ENCODE measurements around the gene SEMA5A.
"Not testable (repeated sequence)": the region's sequence is repeated elsewhere in the genome, so short reads cannot be mapped to it uniquely, and the experiment has no call there.

SEMA5A gene

DNA sequence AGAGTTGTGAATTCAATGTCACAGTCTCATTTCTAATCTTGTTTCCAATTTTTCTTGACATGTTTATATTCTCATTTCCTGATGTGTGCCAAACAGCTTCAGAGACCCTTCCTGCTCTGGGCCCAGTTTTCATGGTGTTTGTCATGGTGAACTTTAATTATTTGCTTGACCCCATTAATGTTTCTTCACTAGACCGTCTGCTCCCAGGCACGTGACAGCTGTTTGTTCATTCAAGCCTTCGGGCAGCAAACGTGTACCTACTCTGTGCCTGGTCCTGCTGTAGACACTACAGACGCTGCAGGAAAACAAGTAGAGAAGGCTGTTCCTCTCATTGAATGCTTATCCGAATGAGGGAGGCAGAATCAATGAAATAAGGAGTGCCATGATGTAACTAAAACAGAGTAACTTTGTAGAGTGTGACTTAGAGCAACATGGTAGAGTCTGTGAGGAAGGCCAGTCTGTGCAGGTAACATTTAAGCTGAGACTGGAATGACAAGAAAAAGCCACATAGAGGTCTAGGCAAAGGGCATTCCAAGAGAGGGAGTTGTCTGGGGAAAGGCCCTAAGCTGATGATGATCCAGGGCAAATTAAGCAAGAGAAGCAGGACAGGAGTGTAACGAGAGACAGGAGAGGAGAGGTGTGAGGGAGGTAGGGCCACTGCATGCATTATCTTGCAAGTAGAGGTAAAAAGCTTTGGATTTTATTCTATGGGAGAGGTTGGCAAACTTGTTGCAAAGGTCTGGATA, 191.4 kb downstream of the SEMA5A start:
- H3K4me3 ChIP-seq (ENCODE audit: low read depth, low read length), result no peak overlapping the region
- TF ChIP-seq, protein P1, sequence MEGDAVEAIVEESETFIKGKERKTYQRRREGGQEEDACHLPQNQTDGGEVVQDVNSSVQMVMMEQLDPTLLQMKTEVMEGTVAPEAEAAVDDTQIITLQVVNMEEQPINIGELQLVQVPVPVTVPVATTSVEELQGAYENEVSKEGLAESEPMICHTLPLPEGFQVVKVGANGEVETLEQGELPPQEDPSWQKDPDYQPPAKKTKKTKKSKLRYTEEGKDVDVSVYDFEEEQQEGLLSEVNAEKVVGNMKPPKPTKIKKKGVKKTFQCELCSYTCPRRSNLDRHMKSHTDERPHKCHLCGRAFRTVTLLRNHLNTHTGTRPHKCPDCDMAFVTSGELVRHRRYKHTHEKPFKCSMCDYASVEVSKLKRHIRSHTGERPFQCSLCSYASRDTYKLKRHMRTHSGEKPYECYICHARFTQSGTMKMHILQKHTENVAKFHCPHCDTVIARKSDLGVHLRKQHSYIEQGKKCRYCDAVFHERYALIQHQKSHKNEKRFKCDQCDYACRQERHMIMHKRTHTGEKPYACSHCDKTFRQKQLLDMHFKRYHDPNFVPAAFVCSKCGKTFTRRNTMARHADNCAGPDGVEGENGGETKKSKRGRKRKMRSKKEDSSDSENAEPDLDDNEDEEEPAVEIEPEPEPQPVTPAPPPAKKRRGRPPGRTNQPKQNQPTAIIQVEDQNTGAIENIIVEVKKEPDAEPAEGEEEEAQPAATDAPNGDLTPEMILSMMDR (conservative IDR thresholded peaks at IDR 0.05; ENCODE audit: low read depth, low read length), result no peak
- no peak for DNase-seq (ENCODE audit: low read depth)

DNA sequence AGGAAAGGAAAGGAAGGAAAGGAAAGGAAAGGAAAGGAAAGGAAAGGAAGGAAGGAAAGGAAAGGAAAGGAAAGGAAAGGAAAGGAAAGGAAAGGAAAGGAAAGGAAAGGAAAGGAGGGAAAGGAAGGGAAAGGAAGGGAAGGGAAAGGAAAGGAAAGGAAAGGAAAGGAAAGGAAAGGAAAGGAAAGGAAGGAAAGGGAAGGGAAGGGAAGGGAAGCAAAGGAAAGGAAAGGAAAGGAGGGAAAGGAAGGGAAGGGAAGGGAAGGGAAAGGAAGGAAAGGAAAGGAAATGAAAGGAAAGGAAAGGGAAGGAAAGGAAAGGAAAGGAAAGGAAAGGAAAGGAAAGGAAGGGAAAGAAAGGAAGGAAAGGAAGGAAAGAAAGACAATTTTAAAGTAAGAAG, 192.8 kb downstream of the SEMA5A start:
- not testable (repeated sequence) for DNase-seq (ENCODE audit: low read depth); H3K4me3 ChIP-seq (ENCODE audit: low read depth, low read length)

DNA sequence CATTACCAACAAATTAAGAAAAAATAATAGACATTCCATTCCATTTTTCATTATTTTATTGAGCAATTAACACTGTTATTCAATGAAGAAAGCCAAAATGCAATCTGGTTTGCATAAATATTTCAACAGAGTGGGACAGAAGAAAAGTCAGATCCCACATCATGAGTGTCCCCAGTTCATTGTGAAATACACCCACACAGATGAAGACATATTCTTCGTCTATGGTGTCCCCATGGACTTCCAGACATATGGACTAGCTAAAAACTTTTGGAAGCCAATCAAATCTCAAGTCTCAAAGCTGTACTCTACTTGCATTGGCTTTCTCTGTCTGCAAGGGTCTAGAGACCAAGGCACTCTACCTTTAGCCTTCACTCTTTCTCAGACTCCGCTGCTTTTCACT, 194.3 kb downstream of the SEMA5A start:
- DNase-seq (ENCODE audit: low read depth), result no peak
- TF ChIP-seq, protein P1 (conservative IDR thresholded peaks at IDR 0.05; ENCODE audit: low read depth, low read length), result no peak

DNA sequence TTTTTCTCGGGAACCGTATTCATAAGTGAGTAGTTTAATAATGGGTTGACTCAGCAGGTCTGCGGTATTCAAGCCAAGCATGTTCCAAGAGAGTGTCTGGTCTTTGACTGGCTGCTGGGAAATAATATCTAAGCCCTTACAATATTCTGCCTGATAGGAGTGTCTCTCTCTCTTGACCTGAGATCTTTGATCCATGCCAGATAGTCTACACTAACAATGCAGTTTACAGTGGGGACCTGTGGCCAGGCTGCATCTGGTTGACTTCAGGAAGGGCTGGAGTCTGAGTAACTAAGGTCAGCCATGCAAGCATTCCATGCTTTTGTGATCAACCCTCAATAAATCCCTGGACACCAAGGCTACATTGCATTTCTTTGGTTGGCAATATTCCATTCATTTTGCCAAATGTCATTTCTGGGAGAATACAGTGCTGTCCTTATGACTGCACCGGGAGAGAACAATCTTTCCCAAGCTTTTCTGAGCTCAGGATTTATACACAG, 195.5 kb downstream of the SEMA5A start:
- no peak for DNase-seq (ENCODE audit: low read depth)
- H3K4me3 ChIP-seq (ENCODE audit: low read depth, low read length), result no peak overlapping the region
- TF ChIP-seq, protein P1 (conservative IDR thresholded peaks at IDR 0.05; ENCODE audit: low read depth, low read length), result no peak

More for the DNA sequence above, 194.3 kb downstream of the SEMA5A start:
- H3K4me3 ChIP-seq (ENCODE audit: low read depth, low read length), result no peak overlapping the region

DNA sequence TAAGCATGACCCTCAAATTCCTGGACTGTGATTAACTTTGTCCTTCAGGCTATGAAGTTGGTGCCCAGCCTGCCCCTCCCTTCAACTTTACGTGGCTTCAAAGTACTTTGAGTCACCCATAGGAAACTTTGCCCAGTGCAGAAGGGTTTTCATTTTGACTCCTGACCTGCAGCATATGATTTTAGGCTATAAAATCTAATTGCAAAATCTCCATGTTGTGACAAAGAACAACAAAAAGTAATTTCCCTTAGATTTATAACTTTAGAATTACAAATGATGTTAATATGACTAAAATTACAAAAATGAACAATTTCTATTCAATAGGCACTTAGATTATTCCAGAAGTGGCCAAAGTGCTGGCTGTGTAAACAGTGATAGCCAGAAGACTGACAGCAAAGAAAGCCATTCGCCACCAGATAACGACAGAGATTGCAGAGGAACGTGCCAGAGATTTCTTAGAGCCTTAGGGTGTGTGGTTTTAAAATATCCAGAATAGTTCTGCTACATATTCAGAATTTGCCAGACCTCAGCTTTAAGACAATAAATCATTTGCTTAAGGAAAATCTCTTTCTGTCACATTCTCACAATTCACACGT, 197.4 kb downstream of the SEMA5A start:
- no peak overlapping the region for H3K4me3 ChIP-seq (ENCODE audit: low read depth, low read length)
- TF ChIP-seq, protein P1 (conservative IDR thresholded peaks at IDR 0.05; ENCODE audit: low read depth, low read length), result no peak
- peak; percentile 20 for DNase-seq (ENCODE audit: low read depth)

DNA sequence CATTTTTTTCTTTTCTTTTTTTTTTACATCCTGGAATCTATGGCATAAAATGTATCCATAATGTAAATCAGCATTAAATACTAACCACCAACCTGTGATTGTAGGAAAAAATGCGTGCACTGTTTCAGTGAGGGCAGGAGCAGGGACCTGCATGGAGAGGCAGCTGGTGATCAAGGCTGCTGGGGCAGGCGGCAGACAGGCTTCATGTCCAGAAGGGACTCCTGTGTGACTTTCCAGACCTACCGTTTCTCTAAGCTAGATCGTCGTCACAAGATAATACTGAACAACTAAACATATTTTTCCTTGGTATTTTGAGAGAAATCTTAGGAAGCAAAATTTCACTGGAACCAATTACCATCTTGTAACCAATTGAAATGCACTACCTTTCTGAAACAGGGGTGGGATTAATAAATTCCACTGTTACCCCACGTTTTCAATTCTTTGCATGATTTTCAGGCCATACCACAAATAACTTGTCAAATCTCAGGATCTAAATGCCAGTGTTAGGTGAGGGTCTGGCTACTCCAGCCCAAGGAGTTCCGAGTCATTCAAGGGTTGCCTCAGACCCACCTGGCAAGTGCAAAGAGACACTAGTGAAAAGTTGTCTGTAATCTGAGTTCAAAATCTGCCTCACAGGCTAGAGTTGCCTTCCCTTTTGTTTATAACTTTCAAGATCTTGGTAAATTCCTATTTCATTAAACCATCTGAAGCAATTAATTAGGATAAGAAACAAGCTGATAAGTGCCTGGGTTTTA, 198.2 kb downstream of the SEMA5A start:
- DNase-seq (ENCODE audit: low read depth), result no peak
- no peak overlapping the region for H3K4me3 ChIP-seq (ENCODE audit: low read depth, low read length)
- TF ChIP-seq, protein P1 (conservative IDR thresholded peaks at IDR 0.05; ENCODE audit: low read depth, low read length), result no peak

DNA sequence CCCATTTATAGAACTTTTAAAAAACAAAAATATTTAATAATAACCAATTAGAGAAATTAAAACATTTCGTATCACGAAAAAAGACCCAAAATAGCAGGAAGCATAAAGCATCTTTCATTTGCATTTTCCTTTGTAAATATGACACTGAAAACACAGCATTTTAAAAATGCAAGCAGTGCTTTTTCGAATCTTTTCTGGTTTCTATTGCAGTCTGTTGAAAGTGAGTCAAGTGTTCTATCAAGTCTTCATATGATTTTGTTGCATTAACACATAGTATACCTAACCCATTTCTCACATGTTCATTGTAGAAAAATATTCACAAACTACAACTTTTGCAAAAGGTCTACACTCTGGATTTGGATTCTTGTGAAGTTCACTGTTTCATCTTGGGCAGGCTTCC, 198.8 kb downstream of the SEMA5A start:
- DNase-seq (ENCODE audit: low read depth), result no peak
- TF ChIP-seq, protein P1 (conservative IDR thresholded peaks at IDR 0.05; ENCODE audit: low read depth, low read length), result no peak
- no peak overlapping the region for H3K4me3 ChIP-seq (ENCODE audit: low read depth, low read length)

All from choroid plexus epithelial cell (primary cell).